Measurements from ENCODE around the gene LPP.

GRCh38 chr3:188904670-188905069, 750.7 kb downstream of the LPP start:
- TF ChIP-seq CTCF (IDR thresholded peaks at IDR 0.05; ENCODE audit: insufficient read depth, low read length, poor library complexity, severe bottlenecking) (no peak), EZH2phosphoT487 (conservative IDR thresholded peaks at IDR 0.05; ENCODE audit: low read length) (no peak)

All from SU-DHL-6 (cell line).